IPS-18a (cell line): Measurements from ENCODE around the gene PDRG1.
"Not testable (repeated sequence)": the region's sequence is repeated elsewhere in the genome, so short reads cannot be mapped to it uniquely, and the experiment has no call there.

Experiments
- H3K27ac ChIP-seq: one replicate; pipeline ENCODE4 v1.5.1; 2013; ENCODE audit warnings: low read length
- H3K27me3 ChIP-seq: one replicate; pipeline ENCODE4 v1.6.1; 2013; ENCODE audit warnings: mild to moderate bottlenecking, low read length; ENCODE audit not compliant: control insufficient read depth, insufficient read depth
- H3K36me3 ChIP-seq: one replicate; pipeline ENCODE4 v1.6.1; 2013; ENCODE audit warnings: low read depth, low read length; ENCODE audit not compliant: control insufficient read depth
- H3K4me1 ChIP-seq: one replicate; pipeline ENCODE4 v1.6.1; 2013; ENCODE audit warnings: low read depth, low read length; ENCODE audit not compliant: control insufficient read depth
- H3K4me3 ChIP-seq: one replicate; pipeline ENCODE4 v1.5.1; 2013; ENCODE audit warnings: low read length
- H3K9ac ChIP-seq: one replicate; pipeline ENCODE4 v1.6.1; 2013; ENCODE audit warnings: mild to moderate bottlenecking, low read length, moderate library complexity
- H3K9me3 ChIP-seq: one replicate; pipeline ENCODE4 v1.6.1; 2013; ENCODE audit warnings: low read depth, low read length; ENCODE audit not compliant: control insufficient read depth

Gene PDRG1

GRCh38 chr20:31923388-31924331, 28.2 kb downstream of the PDRG1 start:
- Histone ChIP-seq H3K9me3 (no peaks in the 10 kb centered on the region), H3K4me1 (peaks cover 5% of the 10 kb centered on the region), H3K27me3 (no peaks in the 10 kb centered on the region), H3K36me3 (no peaks in the 10 kb centered on the region), H3K27ac (no peak overlapping the region), H3K9ac (no peak overlapping the region), H3K4me3 (no peak overlapping the region)

- Histone ChIP-seq H3K9ac (no peak overlapping the region), H3K4me1 (peaks cover 5% of the 10 kb centered on the region), H3K36me3 (no peaks in the 10 kb centered on the region)
Observed at GRCh38 chr20:31922588-31922987, 29.3 kb downstream of the PDRG1 start.

GRCh38 chr20:31922181-31922580, 29.7 kb downstream of the PDRG1 start:
- Histone ChIP-seq H3K27me3 (no peaks in the 10 kb centered on the region), H3K36me3 (no peaks in the 10 kb centered on the region), H3K27ac (no peak overlapping the region)

More at GRCh38 chr20:31922588-31922987, 29.3 kb downstream of the PDRG1 start:
- no peak overlapping the region for H3K4me3 ChIP-seq
- no peak overlapping the region for H3K27ac ChIP-seq
- H3K9me3 ChIP-seq, result no peaks in the 10 kb centered on the region
- H3K27me3 ChIP-seq, result no peaks in the 10 kb centered on the region

GRCh38 chr20:31921480-31921879, 30.4 kb downstream of the PDRG1 start:
- H3K4me1 ChIP-seq, H3K9me3 ChIP-seq, H3K4me3 ChIP-seq, H3K36me3 ChIP-seq, H3K9ac ChIP-seq, H3K27ac ChIP-seq, H3K27me3 ChIP-seq: not testable (repeated sequence)

More at GRCh38 chr20:31922181-31922580, 29.7 kb downstream of the PDRG1 start:
- Histone ChIP-seq H3K9me3 (no peaks in the 10 kb centered on the region), H3K4me3 (no peak overlapping the region), H3K9ac (no peak overlapping the region), H3K4me1 (peaks cover 5% of the 10 kb centered on the region)

- no peaks in the 10 kb centered on the region for H3K9me3 ChIP-seq
- H3K9ac ChIP-seq, result no peak overlapping the region
- H3K27ac ChIP-seq, result no peak overlapping the region
- no peaks in the 10 kb centered on the region for H3K27me3 ChIP-seq
- H3K4me3 ChIP-seq, result no peak overlapping the region
- no peaks in the 10 kb centered on the region for H3K36me3 ChIP-seq
- H3K4me1 ChIP-seq, result peaks cover 5% of the 10 kb centered on the region
Observed at GRCh38 chr20:31920275-31920855, 31.5 kb downstream of the PDRG1 start.

GRCh38 chr20:31919410-31920155, 32.3 kb downstream of the PDRG1 start:
- H3K9ac ChIP-seq, result no peak overlapping the region
- H3K27me3 ChIP-seq, result no peaks in the 10 kb centered on the region
- no peaks in the 10 kb centered on the region for H3K36me3 ChIP-seq
- H3K4me1 ChIP-seq, result peaks cover 9% of the 10 kb centered on the region
- H3K9me3 ChIP-seq, result no peaks in the 10 kb centered on the region
- H3K4me3 ChIP-seq, result no peak overlapping the region
- no peak overlapping the region for H3K27ac ChIP-seq

GRCh38 chr20:31918466-31919105, 33.3 kb downstream of the PDRG1 start:
- H3K9me3 ChIP-seq, result no peaks in the 10 kb centered on the region
- no peak overlapping the region for H3K9ac ChIP-seq
- H3K27ac ChIP-seq, result no peak overlapping the region
- H3K4me3 ChIP-seq, result no peak overlapping the region
- H3K36me3 ChIP-seq, result no peaks in the 10 kb centered on the region
- peaks cover 19% of the 10 kb centered on the region for H3K4me1 ChIP-seq
- H3K27me3 ChIP-seq, result no peaks in the 10 kb centered on the region

GRCh38 chr20:31917962-31918412, 33.9 kb downstream of the PDRG1 start:
- peaks cover 24% of the 10 kb centered on the region for H3K4me1 ChIP-seq
- H3K36me3 ChIP-seq, H3K27ac ChIP-seq, H3K27me3 ChIP-seq, H3K9ac ChIP-seq, H3K9me3 ChIP-seq, H3K4me3 ChIP-seq: not testable (repeated sequence)

GRCh38 chr20:31916708-31917107, 35.1 kb downstream of the PDRG1 start:
- Histone ChIP-seq H3K9me3 (no peaks in the 10 kb centered on the region), H3K4me1 (peaks cover 34% of the 10 kb centered on the region), H3K4me3 (no peak overlapping the region), H3K27ac (no peak overlapping the region), H3K9ac (no peak overlapping the region), H3K36me3 (no peaks in the 10 kb centered on the region), H3K27me3 (no peaks in the 10 kb centered on the region)

GRCh38 chr20:31915491-31916280, 36.2 kb downstream of the PDRG1 start:
- H3K27me3 ChIP-seq, result no peaks in the 10 kb centered on the region
- H3K4me3 ChIP-seq, result no peak overlapping the region
- H3K9me3 ChIP-seq, result no peaks in the 10 kb centered on the region
- H3K9ac ChIP-seq, result no peak overlapping the region
- no peak overlapping the region for H3K27ac ChIP-seq
- H3K36me3 ChIP-seq, result no peaks in the 10 kb centered on the region
- peaks cover 42% of the 10 kb centered on the region for H3K4me1 ChIP-seq
